HFF-Myc (cell line): Measurements from ENCODE around the gene IL2RA.

Experiments
- DNase-seq: peaks from one replicate; pipeline ENCODE4 v3.0.0-alpha.2; 2011; ENCODE audit warnings: low read depth; ENCODE audit errors: extremely low read depth
- H3K4me3 ChIP-seq: replicated peaks from 2 replicates; pipeline ENCODE4 v1.5.1; 2011; ENCODE audit warnings: low read depth, mild to moderate bottlenecking, control low read depth, low read length
- TF ChIP-seq, protein P1 (sequence below): IDR thresholded peaks from 2 replicates; pipeline ENCODE4 v1.5.1; 2012; ENCODE audit warnings: mild to moderate bottlenecking, low read depth, low read length, control low read depth; ENCODE audit errors: missing control alignments

Gene IL2RA

DNA sequence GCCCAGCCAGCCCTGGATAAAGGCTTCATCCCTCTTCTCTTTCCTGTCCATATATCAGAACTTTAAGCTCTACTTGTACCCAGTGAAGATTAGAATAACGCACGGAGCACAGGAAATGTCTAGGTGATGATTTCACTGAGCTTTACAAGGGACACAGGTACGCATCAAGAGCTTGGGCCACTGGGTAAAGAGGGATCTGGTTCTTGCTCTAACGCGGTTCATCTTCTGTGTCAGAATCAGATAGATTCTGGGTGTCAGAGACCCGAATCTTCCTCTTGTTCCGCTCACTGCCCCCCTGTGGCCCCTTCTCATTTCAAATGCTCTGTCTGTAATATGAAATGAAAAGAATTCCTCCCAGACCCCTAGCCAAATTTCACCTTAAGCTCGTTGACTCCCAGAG lies 24.7 kb downstream of the IL2RA start:
- H3K4me3 ChIP-seq = no peak overlapping the region
- TF ChIP-seq, protein P1, sequence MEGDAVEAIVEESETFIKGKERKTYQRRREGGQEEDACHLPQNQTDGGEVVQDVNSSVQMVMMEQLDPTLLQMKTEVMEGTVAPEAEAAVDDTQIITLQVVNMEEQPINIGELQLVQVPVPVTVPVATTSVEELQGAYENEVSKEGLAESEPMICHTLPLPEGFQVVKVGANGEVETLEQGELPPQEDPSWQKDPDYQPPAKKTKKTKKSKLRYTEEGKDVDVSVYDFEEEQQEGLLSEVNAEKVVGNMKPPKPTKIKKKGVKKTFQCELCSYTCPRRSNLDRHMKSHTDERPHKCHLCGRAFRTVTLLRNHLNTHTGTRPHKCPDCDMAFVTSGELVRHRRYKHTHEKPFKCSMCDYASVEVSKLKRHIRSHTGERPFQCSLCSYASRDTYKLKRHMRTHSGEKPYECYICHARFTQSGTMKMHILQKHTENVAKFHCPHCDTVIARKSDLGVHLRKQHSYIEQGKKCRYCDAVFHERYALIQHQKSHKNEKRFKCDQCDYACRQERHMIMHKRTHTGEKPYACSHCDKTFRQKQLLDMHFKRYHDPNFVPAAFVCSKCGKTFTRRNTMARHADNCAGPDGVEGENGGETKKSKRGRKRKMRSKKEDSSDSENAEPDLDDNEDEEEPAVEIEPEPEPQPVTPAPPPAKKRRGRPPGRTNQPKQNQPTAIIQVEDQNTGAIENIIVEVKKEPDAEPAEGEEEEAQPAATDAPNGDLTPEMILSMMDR = no peak
- DNase-seq = no peak

DNA sequence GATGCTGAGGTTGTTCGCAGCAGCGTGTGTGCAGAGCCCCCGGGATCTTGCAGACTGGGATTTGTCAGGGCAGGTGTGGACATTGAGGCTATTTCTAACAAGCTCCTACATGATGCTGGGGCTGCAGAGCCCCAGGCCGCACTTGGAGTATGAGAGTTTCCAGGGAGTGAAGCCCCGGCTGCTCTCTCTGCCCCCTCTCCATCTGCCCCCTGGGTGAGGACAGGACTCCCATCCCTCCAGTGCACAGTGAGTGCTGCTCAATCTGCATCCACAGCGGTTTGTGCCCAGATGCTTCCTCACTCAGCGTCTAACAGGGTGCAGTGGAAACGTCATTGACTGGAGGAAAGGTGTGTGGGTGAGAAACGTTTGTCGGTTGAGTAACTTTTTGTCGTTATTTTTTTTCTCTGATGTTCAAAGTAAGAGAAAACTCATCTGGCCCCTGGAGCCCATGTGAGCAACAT lies 25.3 kb downstream of the IL2RA start:
- no peak overlapping the region for H3K4me3 ChIP-seq
- no peak for DNase-seq
- TF ChIP-seq, protein P1 = no peak

DNA sequence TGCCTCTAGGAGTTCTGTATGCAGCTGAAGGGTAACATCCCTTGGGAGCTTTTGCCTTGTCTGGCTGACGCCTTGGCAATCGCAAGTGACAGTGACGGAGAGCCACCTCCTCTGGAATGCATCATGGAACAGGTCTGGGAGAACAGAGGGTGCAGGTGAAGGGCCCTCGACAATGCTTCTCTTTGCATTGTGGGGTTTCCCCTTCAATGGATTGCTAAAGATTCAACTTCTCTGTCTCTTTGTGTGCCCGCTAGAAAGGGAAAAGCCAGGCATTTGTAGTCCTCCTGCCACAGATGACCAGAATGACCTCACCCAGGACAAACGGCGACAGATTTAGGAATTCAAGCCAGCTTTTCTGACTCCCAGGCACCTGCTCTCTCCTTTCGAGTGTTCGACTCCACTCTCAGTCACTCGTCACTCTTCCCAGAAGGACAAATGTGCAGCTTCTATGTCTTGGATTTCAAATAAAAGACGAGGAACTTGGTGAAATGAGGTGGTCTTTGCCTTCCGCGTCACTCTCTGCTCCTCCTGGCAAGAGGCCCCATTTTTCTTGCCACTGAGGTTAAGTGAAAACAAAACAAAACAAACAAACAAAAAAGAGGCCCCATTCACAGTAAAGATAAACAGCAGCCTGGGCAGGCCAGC lies 26.1 kb downstream of the IL2RA start:
- DNase-seq = no peak
- H3K4me3 ChIP-seq = no peak overlapping the region
- TF ChIP-seq, protein P1 = no peak

DNA sequence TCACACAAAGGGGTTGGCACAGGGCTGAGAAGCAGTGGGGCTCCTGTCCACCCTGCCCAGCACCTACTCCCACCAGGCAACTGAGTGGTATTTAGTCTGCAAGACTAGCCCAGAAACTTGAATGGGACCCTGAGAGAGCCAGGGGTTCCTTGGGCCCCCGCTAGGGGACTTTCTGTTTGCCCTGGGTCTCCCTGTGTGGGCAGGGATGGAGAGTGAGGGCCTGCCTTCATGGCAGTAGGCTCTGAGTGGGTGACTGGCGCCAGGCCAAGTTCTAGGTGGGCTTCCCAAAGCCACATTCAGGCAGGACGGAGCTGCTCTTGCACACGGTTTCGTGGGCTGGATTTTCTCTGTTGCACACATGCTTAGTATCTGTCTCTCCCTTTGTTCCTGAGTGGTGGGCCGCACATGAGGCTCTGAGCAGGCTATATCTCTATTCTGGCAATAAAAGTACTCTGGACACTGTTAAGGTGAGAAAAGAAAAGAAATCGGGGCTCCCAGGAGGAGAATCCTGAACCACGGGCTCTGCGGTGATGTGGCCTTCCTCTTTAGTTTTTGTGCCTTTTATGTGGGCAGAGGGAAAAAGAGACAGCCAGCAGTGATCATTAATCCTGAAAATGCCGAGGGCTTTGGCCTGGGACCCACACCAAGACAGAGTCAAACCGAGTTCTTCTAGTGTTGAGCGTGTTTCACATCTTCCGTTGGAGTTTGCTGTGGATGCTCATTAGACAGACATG lies 26.9 kb downstream of the IL2RA start:
- TF ChIP-seq, protein P1 = no peak
- no peak overlapping the region for H3K4me3 ChIP-seq

DNA sequence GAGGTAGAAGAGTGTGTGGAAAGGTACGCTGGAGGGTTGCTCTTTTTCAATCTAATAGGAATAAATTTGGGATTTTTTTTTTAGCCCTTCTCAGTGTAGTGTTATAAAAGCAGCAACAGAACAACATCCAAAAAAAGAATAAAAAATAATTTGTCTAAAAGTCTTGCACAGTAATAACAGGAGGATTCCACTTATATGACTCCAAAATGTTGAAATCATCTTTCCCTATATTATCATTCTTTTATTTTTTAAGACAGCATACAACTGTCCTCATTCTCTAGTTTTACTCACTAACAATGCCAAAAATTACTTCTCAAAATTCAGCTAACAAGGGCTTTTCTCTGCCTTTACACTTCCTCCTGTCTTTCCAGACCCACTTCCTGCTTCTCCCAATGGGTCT lies 27.8 kb downstream of the IL2RA start:
- H3K4me3 ChIP-seq = no peak overlapping the region
- TF ChIP-seq, protein P1 = no peak
- DNase-seq = no peak

More for the DNA sequence above, 26.9 kb downstream of the IL2RA start:
- DNase-seq = no peak

DNA sequence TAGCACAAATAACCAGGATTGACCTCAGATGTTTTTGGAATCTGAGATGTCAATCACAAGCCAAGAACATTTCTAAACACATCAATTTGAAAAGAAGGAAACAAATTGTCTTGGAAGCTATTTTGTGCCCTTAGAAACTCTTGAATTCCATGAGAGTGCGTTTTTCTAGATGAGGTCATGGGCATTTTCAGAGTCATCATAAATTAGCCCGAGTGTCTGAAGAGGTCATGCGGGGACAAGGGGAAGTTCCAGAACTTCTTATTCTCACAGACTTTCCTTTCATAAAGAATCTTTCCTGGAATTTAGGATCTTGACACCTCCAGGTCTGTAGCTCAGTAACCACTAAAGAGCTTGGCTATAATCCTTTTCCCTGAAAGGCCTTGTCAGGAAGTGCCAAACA lies 28.2 kb downstream of the IL2RA start:
- no peak for DNase-seq
- TF ChIP-seq, protein P1 = no peak
- H3K4me3 ChIP-seq = no peak overlapping the region
